NCI-H1105 (cell line): Measurements from ENCODE around the gene SEC14L2.
A peak's percentile ranks its signal among the peaks of the same experiment; 100 is the strongest.

Experiments used
- DNase-seq: peaks from one replicate; lab custom pipeline; 2025; lab: John Stamatoyannopoulos, UW

The SEC14L2 gene

DNA sequence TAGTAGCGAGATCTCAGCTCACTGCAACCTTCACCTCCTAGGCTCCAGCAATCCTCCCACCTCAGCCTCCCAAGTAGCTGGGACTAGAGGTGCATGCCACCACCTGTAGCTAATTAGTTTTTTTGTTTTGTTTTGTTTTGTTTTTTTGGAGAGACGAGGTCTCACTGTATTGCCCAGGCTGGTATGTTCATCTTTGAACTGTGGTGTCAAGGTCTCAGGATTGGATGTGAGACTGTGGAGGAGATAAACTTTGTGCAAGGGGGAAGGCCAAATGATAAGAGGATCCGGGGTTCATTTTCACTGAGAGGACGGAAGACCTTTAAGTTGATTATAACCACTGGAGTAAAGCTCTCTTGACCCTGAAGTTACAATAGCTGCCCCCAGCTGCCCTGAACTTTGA, 8.9 kb downstream of the SEC14L2 start:
- DNase-seq, result no peak

- no peak for DNase-seq
These were observed 9.6 kb downstream of the SEC14L2 start for GRCh38 chr22:30406400-30406799.

GRCh38 chr22:30408388-30409102, 11.7 kb downstream of the SEC14L2 start:
- DNase-seq, result no peak

GRCh38 chr22:30411780-30412179, 15.0 kb downstream of the SEC14L2 start:
- DNase-seq, result no peak

DNA sequence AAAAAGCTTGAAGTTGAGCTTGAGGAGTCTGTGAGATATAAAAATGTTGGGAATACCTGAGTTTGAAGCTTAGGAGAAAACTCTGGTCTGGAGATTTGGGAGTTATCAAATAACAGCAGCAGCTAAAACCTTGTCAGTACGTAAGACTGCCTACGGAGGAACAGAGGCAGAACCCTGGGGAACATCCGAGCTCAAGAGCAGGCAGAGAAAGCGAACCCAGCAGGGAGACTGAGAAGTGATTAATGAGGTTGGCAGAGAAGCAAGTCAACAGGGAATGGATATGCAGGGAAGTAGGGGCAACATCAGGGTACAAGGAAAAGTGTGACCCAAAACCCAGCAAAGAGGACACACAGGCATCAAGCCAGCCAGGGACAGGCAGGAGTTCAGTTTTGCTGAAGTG, 16.2 kb downstream of the SEC14L2 start:
- no peak for DNase-seq

DNA sequence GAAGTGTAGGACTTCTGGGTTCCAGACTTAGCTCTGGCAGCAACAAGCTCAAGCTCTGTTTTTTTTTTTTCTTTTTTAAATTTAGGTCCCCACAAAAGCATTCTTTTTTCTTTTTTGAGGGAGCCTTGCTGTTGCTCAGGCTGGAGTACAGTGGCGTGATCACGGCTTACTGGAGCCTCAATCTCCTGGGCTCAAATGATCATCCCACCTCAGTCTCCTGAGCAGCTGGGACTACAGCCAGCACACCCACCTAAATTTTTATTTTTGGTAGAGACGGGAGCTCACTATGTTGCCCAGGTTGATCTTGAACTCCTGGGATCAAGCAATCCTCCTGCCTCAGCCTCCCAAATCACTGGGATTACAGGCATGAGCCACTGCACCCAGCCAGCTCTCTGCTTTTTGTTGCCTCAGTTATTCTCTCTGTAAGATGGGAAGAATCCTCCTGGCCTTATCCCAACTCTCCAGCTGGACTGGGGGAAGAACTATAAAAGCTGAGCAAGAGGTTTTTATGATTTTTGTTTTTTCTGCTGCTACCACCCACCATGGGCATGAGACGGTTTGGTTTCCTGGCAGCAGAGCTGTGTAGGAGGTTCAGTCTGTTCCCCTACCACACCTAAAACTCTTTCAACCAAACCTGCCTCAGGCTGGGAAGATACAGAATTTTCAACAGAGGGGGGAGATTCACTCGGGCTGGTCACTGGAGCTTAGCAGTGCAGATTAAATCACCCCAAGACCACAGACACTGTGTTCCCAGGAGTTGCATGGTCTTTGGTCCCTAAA, 17.1 kb downstream of the SEC14L2 start:
- DNase-seq, result no peak

GRCh38 chr22:30414525-30415047, 17.8 kb downstream of the SEC14L2 start:
- DNase-seq, result no peak

- no peak for DNase-seq
These were observed 19.6 kb downstream of the SEC14L2 start for GRCh38 chr22:30416403-30416802.

DNA sequence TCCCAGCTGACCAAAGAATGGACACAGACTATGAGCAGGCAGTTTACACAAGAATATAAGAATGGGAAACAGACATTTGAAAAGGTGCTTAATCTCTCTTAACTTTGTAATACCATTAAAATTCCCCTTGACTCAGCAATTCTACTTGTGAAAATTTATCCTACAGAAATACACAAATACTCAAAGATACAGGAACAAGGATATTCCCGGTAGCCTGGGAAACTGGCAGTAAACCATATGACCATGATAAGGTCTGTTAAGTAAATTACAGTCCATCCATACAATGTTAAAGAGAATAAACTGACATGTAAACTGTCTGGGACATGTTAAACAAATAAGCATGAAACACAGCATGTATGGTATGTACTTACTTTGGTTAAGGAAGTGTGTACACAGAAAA, 20.0 kb downstream of the SEC14L2 start:
- DNase-seq, result no peak

DNA sequence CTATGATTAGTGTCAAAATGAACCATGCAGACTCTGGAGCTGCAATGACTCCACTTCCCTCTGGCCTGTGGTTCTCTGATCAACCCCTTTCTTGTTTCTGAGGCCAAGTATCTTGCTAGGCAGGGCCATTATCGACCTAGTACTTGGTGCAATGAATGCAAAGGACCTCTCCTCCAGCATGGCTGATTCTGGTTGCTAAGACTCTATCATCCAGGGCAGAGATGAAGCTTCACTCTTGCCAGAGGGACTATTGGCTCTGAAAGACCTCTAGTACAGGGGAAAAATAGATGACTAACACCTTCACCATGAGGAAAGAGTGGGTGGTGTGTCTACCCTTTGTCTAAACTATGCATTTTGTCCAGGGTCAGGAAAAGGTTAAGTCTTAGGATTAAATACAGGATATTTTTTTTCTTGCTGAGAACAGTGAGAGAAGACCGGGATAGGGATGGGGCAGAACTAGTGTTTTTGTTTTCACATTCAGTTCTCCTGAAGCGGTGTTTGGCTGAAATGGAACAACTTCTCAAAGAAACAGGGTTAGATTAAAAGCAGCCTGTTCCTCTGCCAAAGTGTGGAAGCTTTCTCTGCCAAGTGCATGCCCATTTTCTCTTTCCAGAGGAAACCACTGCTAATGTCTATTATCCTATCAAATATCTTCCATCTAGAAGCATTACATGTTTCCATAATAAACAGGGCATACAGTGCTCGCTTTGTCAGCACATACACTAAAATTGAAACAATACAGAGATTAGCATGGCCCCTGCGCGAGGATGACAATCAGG, 23.7 kb downstream of the SEC14L2 start:
- no peak for DNase-seq

DNA sequence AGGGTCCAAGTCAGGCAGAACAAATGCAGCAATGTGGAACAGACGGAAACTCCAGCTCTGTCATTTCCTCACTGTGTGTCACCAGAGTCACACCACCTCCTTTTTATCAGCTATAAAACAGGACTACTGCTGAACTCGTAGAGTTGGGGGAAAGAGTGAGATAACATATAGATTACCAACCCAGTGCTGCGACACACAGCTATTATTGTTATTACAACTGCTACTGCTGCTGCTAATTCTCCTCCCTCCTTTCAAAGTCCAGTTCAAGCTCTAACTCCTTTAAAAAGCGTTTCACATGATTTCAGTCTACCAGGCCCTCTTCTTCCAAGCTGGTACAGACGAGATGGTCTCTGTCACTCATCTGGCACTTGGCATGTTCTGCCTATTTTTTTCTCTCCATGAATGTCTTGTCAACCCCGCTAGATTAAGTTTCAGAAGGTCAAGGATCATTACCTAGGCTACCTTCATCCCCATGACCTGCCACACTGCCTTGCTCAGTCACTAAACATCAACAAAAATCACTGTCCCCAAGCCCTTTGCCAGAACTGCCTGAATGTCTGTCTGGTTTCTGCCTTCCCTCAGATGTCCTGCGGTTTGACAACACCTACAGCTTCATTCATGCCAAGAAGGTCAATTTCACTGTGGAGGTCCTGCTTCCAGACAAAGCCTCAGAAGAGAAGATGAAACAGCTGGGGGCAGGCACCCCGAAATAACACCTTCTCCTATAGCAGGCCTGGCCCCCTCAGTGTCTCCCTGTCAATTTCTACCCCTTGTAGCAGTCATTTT, 25.1 kb downstream of the SEC14L2 start:
- DNase-seq, result no peak

- DNase-seq, result peak; percentile 5
These were observed 25.9 kb downstream of the SEC14L2 start for GRCh38 chr22:30422481-30423300.

DNA sequence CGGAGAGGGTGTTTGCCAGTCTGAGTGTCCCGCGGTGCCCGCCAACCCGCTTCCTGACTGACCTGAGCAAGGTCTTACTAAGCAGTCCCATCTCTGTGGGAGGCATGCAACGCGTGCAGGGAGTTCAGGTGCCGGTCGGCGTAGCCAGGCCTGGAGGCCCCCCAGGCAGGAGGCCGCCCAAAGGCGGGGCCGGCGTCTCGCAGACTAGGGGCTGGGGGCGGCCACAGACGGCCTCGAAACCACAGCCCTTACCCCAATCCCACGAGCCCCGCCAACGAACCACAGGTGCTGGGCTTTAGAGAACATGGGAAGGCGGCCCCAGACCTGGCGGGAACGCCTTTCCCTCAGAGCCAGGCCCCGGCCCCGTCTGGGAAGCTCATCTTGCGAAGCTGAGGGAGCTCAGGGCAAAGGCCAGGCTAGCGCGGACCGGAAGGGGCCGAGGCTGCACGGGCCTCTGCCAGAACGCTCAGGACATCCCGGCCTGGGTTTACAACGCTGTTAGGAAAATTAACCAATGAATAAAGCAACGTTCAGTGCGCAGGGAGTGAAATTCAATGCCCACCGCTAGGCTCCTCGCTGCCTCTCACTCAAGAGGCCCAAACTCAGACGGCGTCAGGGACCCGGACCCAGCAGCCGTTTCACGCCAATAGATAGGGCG, 26.6 kb downstream of the SEC14L2 start:
- no peak for DNase-seq

DNA sequence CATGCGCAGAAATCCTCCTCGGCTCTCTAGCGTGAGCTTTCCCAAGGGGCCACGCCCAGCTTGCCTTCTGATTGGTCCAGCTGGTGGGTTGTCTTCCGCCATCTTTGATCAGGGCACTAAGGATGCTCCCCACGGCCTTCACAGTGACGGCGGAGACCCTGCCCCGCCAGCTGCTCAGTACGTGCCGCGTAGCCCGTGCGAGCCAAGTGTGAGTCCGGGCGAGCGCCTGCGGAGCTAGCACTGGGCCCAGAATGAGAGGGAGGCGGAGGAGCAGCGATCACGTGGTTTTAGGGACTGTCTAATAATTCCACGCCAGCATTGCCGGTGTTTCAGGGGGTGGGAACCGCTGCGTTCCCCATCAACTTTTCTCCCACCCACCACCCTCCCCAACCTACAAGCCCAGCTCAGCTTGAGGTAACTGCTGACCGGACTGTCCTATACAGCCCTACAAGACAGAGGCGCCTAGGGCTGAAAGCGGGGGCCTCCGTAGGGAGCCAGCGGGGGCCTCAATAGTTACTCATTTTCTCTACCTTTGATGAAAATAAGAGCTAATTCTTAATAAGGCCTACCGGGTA, 27.2 kb downstream of the SEC14L2 start:
- DNase-seq, result peak; percentile 99

- DNase-seq, result no peak
These were observed 27.9 kb downstream of the SEC14L2 start for GRCh38 chr22:30424534-30425326.

DNA sequence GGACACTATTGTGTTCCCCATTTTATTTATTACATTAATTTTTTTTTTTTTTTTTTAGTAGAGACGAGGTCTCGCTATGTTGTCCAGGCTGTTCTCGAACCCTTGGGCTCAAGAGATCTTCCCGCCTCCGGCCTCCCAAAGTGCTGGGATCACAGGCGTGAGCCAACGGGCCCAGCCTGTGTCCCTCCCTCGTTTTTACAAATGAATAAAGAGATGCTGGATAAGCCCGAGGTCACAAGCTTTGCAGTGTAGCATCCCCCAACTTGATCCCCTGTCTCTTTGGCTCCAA, 28.5 kb downstream of the SEC14L2 start:
- no peak for DNase-seq

DNA sequence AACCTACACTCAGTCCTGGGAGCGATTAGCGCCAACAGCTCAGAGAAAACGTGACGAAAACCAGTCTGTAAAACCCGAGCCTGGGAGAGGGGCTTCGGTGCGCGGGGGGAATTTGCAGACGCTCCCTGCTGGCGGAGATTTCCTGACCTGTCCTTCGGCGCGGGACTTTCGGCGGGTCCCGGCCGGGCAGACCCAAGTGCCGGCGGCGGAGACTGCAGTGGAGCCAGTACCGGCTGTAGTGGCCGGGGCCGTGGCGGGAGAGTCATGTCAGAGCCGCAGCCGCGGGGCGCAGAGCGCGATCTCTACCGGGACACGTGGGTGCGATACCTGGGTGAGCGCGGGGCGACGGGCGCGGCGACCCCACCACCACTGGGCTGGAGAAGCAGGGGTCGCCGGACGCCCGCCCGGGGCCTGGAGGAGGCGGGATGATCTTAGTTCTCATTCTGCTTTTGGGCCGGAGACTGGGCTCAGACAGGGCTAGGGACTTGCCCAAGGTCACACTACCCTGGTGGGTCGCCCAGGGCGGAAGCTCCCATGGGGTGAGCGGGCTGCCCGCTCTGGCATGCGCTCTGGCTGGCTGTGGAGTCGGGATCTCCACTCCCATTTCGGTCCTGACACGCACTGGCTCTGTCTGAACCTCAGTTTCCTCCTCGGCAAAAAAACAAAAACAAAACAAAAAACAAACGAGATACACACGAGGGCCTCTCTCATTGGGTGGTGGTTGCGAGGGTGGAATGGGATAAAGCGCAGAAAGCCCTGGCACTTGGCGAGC, 29.0 kb downstream of the SEC14L2 start, which contains the start of gene MTFP1:
MTFP1 (plus strand) TSS at position 153 of the 772 bp plus-strand sequence; CDS start at position 265, 112 bp downstream.
- no peak for DNase-seq
